HEK293T (cell line): ENCODE results near the gene TOR2A.

Source experiments
- NFRKB ChIP-seq: fragments of 450-650 bp; IDR thresholded peaks from 2 replicates; pipeline ENCODE4 v1.6.1; 2016; ENCODE audit warnings: mild to moderate bottlenecking, moderate library complexity
- TARDBP ChIP-seq: fragments of 450-650 bp; IDR thresholded peaks from 2 replicates; pipeline ENCODE4 v1.6.1; 2016

DNA sequence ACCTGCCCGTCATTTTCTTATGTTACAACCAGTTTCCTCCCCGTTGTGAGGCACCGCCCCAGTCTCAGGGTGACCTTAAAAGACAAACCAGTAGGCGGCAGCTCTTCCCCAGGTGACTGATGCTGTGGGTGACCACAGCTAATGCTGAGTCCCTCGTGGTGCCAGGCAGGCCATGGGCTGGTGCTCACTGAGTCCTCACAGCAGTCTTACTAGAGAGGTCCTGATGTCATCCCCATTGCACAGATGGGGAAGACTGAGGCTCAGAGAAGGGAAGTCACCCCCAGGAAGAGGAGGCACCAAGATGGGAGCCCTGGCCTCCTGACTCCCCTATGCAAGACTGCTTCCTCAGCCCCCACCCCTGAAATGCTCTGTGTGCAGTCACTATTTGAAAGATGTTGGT is 27.3 kb downstream of the TOR2A start:
- TF ChIP-seq NFRKB (no peak), TARDBP (no peak)
